CD4-positive, alpha-beta T cell treated with Interferon alpha-2 for 1 hour (primary cell): ENCODE results near the gene CRTC1.
"Not testable (repeated sequence)": the region's sequence is repeated elsewhere in the genome, so short reads cannot be mapped to it uniquely, and the experiment has no call there.

Source experiments
- DNase-seq, 2 donors: peaks; one replicate each; pipeline ENCODE4 v3.0.0-alpha.2; 2020 to 2022

CRTC1 gene

DNA sequence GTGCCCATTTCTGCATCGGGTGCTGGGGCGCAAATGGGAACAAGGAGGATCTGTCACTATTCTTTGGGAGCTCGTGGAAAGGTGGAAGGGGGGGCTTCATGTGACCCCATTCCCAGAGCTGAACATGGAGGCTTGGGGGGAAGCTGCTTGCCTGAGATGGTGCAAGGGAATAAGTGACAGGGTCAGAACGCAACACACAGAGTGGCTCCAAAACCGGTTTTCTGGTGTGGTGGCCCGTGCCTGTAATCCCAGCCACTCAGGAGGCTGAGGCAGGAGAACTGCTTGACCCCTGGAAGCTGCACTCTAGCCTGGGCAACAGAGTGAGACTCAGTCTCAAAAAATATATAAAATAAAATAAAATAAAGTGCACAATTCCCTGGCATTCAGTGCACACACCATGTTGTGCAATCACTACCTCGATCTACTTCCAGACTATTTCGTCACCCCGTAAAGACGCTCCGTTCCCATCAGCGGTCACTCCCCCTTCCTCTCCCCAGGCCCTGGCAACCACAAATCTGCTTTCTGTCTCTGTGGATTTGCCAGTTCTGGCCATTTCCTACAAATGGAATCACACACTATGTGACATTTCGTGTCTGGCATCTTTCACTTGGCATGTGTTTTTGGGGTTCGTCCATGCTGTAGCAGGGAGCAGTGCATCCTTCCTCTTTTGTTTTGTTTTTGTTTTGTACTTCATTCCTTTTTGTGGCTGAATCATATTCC is 125.8 kb downstream of the CRTC1 start:
- no peak for DNase-seq

DNA sequence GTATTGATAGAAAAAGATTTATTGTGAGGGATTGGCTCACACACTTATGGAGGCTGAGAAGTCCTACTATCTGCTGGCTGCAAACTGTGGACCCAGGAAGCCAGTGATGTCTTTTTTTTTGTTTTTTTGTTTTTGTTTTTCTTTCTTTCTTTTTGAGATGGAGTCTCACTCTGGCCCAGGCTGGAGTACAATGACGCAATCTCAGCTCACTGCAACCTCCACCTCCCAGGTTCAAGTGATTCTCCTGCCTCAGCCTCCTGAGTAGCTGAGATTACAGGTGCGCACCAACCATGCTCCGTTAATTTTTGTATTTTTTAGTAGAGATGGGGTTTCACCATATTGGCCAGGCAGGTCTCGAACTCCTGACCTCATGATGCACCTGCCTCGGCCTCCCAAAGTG is 128.2 kb downstream of the CRTC1 start:
- not testable (repeated sequence) for DNase-seq

DNA sequence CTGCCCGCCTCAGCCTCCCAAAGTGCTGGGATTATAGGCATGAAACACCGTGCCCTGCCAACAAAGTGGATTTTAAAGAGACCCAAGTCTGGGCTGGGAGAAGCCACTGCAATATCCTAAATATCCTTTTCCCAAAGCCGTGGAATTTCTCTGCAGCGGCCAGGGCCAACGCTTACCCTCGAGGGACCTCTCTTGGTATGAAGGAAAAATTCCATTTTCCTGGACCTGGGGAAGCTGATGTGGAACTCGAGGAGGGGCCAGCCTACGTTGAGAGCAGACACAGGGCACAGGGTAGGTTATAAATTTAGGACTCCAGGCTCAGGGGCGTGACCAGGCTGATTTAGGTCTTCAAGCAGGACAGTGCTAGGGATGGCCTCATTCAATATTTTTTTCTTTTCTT is 130.6 kb downstream of the CRTC1 start:
- no peak for DNase-seq

DNA sequence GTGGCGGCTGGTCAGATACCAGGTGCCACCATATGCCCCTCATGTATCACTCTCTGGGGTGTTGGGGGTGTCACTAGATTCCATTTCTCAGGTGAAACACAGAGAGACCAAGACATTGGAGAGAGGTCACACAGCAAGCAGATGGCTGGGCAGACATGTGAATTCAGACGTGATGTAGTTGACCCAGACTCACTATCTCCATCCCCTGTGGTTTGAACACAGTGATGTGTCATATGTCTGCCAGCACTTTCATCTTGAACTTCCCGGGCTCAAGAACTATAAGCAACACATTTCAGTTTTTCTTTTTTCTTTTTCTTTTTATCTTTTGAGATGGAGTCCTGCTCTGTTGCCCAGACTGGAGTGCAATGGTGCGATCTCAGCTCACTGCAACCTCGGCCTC is 132.2 kb downstream of the CRTC1 start:
- DNase-seq, result no peak

DNA sequence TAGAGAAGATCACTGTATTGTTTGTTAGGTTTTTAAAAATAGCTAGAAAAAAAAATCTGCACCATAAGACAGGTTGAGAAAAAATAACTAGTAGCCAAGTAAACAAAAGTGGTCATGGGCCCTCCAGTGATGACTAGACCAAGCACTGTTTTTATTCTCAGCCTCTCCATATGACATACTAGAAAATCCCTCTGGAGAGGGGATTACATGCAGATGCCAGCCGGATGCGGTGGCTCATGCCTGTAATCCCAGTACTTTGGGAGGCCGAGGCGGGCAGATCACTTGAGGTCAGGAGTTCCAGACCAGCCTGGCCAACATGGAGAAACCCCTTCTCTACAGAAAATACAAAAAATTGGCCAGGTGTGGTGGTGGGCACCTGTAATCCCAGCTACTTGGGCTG is 133.2 kb downstream of the CRTC1 start:
- not testable (repeated sequence) for DNase-seq

DNA sequence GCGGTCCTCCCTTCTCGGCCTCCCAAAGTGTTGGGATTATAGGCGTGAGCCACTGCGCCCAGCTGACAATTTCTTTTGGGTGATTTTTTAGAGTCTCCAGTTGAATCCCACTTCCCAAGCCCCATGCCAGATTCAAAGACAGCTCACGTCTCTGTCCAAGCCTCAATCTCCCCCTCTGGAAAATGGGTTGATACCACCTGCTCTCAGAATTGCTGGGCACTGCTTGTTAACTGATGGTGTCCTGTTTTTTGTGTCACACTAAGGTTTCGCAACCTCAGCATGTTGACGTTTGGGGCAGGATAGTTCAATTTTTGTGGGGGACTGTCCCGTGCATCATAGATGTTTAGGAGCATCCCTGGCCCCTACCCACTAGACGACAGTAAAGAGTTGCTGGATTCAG is 134.1 kb downstream of the CRTC1 start:
- no peak for DNase-seq

DNA sequence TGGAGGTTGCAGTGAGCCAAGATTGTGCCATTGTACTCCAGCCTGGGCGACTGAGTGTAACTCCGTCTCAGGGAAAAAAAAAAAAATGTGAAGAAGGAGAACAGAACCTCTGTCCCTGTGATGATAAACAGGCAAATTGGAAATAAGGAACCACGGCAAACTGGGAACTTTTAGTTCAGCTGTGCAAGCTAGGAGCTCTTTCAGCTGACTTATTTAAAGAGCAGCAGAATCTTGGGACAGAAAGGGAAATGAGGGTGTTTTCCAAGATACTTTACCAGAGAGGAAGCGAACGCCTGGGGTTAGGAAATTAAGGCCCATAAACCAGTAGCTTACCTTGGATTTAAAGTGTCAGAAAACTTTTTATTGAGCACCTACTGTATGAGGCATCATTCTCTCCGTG is 145.3 kb downstream of the CRTC1 start:
- no peak for DNase-seq

DNA sequence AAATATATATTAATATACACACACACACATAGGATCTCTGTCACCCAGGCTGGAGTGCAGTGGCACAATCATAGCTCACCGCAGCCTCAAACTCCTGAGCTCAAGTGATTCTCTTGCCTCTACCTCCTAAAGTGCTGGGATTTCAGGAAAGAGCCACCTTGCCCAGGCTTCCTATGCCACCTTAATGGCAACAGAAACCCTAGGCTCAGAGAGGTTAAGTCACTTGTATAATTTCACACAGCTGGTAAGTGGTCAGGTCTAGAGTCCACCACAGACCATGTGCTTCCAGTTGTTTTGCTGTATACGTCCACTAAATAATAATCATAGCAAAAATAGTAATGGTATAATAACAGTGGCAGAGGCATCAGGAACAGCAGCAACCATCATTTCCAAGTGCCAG is 147.0 kb downstream of the CRTC1 start:
- DNase-seq, result no peak

DNA sequence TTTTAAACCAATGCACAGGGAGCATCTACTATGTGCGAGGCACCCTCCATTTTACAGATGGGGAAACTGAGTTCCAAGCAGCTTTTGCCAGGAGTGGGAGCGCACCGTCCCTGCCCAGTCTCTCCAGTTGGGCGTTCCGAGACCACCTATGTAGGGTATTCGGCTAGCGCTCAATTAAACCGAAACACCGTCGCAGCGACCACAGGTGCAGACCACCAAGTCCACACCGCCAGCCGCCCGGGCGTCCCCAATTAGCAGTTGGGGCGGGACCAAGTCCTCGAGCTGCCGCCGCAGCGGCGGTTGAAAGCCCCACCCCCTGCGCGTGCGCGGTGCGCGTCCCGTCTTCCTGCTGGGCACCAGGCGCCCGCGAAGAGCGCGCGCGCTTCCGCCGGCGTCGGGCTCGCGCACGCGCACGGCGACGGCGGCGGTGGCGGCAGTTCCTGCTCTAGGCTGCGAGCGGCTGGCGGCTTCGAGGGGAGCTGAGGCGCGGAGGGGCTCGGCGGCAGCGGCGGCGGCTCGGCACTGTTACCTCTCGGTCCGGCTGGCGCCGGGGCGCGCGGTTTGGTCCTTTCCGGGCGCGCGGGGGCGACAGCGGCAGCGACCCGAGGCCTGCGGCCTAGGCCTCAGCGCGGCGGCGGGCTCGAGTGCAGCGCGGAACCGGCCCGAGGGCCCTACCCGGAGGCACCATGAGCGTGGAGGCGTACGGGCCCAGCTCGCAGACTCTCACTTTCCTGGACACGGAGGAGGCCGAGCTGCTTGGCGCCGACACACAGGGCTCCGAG is 148.2 kb downstream of the CRTC1 start, which contains the start of gene UPF1:
UPF1 (plus strand) TSS at position 436 of the 782 bp plus-strand sequence; CDS start at position 687, 251 bp downstream.
- DNase-seq, result peak; percentile 96
